Prostate gland (tissue), 2 donors: ENCODE measurements around the gene RAI1. TPM values are rescaled to one million over a fixed set of nuclear protein-coding genes. Genes with fewer than 3 reads are reported as not detected.

Source experiments
- DNase-seq: peaks from one replicate; pipeline ENCODE4 v3.0.0-alpha.2; 2019; ENCODE audit warnings: low spot score
- H3K27ac ChIP-seq, 2 donors: fragments of 200-600 bp; sonication (generic); 2 replicates each; pipeline ENCODE4 v1.5.1; 2017 to 2019
- H3K27me3 ChIP-seq: fragments of 200-600 bp; sonication (generic); replicated peaks from 2 replicates; pipeline ENCODE4 v1.5.1; 2019; ENCODE audit not compliant: insufficient read depth
- H3K36me3 ChIP-seq, 2 donors: fragments of 200-600 bp; sonication (generic); 1 replicate in 1 of 2; 2 replicates in 1 of 2; pipeline versions ENCODE4 v1.5.1 to v1.8.1; 2017 to 2019
- H3K4me1 ChIP-seq: fragments of 200-600 bp; sonication (generic); replicated peaks from 2 replicates; pipeline ENCODE4 v1.5.1; 2019
- H3K4me3 ChIP-seq, 2 donors: fragments of 200-600 bp; sonication (generic); 2 replicates each; pipeline ENCODE4 v1.5.1; 2017 to 2019
- H3K9me3 ChIP-seq: fragments of 200-600 bp; sonication (generic); 2 replicates; pipeline ENCODE4 v1.5.1; 2017
- CTCF ChIP-seq, 4 experiments: fragments of 200-600 bp in 2 of 4; fragments of 450-650 bp in 2 of 4; sonication (generic) in 2 of 4; IDR thresholded peaks; 1 replicate in 3 of 4; 2 replicates in 1 of 4; pipeline ENCODE4 v1.5.1; 2016 to 2019; ENCODE audit warnings: antibody characterized with exemption in 4 of 4, mild to moderate bottlenecking in 2 of 4, moderate library complexity in 2 of 4
- POLR2A ChIP-seq: fragments of 450-650 bp; IDR thresholded peaks from one replicate; pipeline ENCODE4 v1.6.1; 2016; ENCODE audit warnings: antibody characterized with exemption, mild to moderate bottlenecking
- POLR2AphosphoS5 ChIP-seq: sonication (generic); formaldehyde crosslinking; IDR thresholded peaks from one replicate; pipeline ENCODE4 v1.6.1; 2017; ENCODE audit warnings: antibody characterized with exemption
- WGBS: methylation state at CpG from one replicate; pipeline ENCODE4 v1.1.5; 2018; 5-methylcytosine and 5-hydroxymethylcytosine counted together
- intact Hi-C: fragments of 100-400 bp; cut with DNase I; formaldehyde crosslinking; loops from one replicate; pipeline ENCODE4 v1.14.2; 2022
- total RNA-seq, 2 donors: library from RNA; depleted of rRNA; stranded (reverse); fragments of >200 nt; gene quantifications; one replicate each; pipeline ENCODE4 v1.1.0, GENCODE V29; 2016

The RAI1 gene
- total RNA-seq, 2 donors from 2014 or later = 69.2 to 71.0 TPM

GRCh38 chr17:17714261-17714866, 33.1 kb downstream of the RAI1 start:
- intact Hi-C loops = no loop called here
- H3K9me3 ChIP-seq = no peaks in the 10 kb centered on the region
- TF ChIP-seq POLR2A (peak; percentile 18), CTCF (IDR thresholded peaks at IDR 0.05) (no peak), POLR2AphosphoS5 (no peak)
- H3K27ac ChIP-seq = peak overlapping the region; percentile 80 to 87
- no peaks in the 10 kb centered on the region for H3K36me3 ChIP-seq
- no peaks in the 10 kb centered on the region for H3K27me3 ChIP-seq
- peaks cover 39% of the 10 kb centered on the region for H3K4me1 ChIP-seq
- DNase-seq = no peak
- 31% methylated on average over 16 of the region's 16 CpGs for WGBS
- no peak overlapping the region for H3K4me3 ChIP-seq

GRCh38 chr17:17714879-17715278, 33.6 kb downstream of the RAI1 start:
- no peak for DNase-seq
- peaks cover 39% of the 10 kb centered on the region for H3K4me1 ChIP-seq
- H3K4me3 ChIP-seq = no peak overlapping the region
- H3K27ac ChIP-seq = peak overlapping the region; percentile 80 to 87
- H3K36me3 ChIP-seq = no peaks in the 10 kb centered on the region
- WGBS = 74% methylated on average over 3 of the region's 3 CpGs
- intact Hi-C loops = no loop called here
- TF ChIP-seq POLR2A (no peak), CTCF (IDR thresholded peaks at IDR 0.05) (no peak), POLR2AphosphoS5 (no peak)
- no peaks in the 10 kb centered on the region for H3K9me3 ChIP-seq
- H3K27me3 ChIP-seq = no peaks in the 10 kb centered on the region

GRCh38 chr17:17716837-17717523, 35.7 kb downstream of the RAI1 start:
- no peak overlapping the region for H3K4me3 ChIP-seq
- no peaks in the 10 kb centered on the region for H3K36me3 ChIP-seq
- no peak overlapping the region for H3K27ac ChIP-seq
- H3K4me1 ChIP-seq = peaks cover 19% of the 10 kb centered on the region
- TF ChIP-seq POLR2AphosphoS5 = no peak
- TF ChIP-seq CTCF (IDR thresholded peaks at IDR 0.05) = no peak
- TF ChIP-seq POLR2A = no peak
- DNase-seq = no peak
- WGBS = 80% methylated on average over 7 of the region's 7 CpGs
- intact Hi-C loops = no loop called here
- H3K27me3 ChIP-seq = no peaks in the 10 kb centered on the region
- no peaks in the 10 kb centered on the region for H3K9me3 ChIP-seq

DNA sequence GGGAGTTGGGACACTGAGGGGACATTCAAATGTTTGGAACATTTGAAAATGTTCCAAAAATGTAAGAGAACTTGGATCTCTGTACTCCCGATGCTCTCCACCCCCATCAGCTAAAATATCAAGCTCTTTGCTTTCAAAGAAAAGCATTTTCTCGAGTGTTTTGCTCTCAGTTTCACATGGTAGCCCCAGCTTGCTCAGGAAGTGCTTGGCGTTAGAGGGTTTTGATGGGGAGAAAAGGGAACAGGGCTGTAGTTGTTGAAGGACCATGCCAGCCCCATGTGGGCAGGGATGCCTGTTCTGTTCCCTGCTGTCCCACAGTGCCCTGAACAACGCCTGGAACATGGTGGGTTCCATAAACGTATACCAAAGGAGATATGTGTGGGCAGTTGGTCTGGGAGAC, 37.0 kb downstream of the RAI1 start:
- H3K4me1 ChIP-seq = peaks cover 19% of the 10 kb centered on the region
- TF ChIP-seq CTCF (IDR thresholded peaks at IDR 0.05) = no peak
- no peak for TF ChIP-seq POLR2A
- TF ChIP-seq POLR2AphosphoS5 = no peak
- DNase-seq = no peak
- no peaks in the 10 kb centered on the region for H3K27me3 ChIP-seq
- intact Hi-C loops = no loop called here
- WGBS = 76% methylated on average over 5 of the region's 5 CpGs
- no peak overlapping the region for H3K4me3 ChIP-seq
- H3K9me3 ChIP-seq = no peaks in the 10 kb centered on the region
- H3K27ac ChIP-seq = no peak overlapping the region
- H3K36me3 ChIP-seq = no peaks in the 10 kb centered on the region
